IPS-15b (cell line): Measurements from ENCODE around the gene ITPR2.

Source experiments
- H3K27me3 ChIP-seq: one replicate; pipeline ENCODE4 v1.6.1; 2013; ENCODE audit warnings: low read length; ENCODE audit not compliant: control insufficient read depth, insufficient read depth
- H3K36me3 ChIP-seq: one replicate; pipeline ENCODE4 v1.6.1; 2013; ENCODE audit warnings: low read length; ENCODE audit not compliant: control insufficient read depth, insufficient read depth
- H3K4me1 ChIP-seq: one replicate; pipeline ENCODE4 v1.6.1; 2013; ENCODE audit warnings: mild to moderate bottlenecking, low read length; ENCODE audit not compliant: control insufficient read depth, insufficient read depth
- H3K4me3 ChIP-seq: one replicate; pipeline ENCODE4 v1.5.1; 2013; ENCODE audit warnings: low read depth, low read length
- H3K9ac ChIP-seq: one replicate; pipeline ENCODE4 v1.6.1; 2013; ENCODE audit warnings: low read depth, mild to moderate bottlenecking, low read length
- H3K9me3 ChIP-seq: one replicate; pipeline ENCODE4 v1.6.1; 2013; ENCODE audit warnings: mild to moderate bottlenecking, low read length; ENCODE audit not compliant: control insufficient read depth, insufficient read depth

ITPR2 gene

DNA sequence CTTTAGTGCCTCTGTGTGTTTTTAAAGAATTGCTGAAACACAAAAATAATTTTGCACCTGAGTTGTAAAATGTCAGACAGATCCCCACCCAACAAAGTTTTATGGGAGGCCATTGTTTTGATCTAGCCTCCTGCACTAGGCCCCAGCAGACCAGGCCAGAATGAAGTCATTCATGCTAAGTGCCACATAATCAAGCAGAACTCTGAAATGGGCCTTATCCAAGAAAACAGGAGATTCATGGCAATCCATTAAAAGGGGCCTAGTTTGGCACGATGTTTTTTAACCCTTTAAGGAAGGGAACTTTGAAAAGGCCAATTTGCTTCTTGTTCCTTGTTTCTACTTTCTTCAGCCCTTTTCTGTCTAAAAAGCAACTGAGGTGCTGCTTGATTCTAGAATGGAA, 260.9 kb downstream of the ITPR2 start:
- Histone ChIP-seq H3K4me3 (no peak overlapping the region), H3K27me3 (no peaks in the 10 kb centered on the region), H3K9ac (no peak overlapping the region), H3K4me1 (peaks cover 7% of the 10 kb centered on the region), H3K36me3 (no peaks in the 10 kb centered on the region), H3K9me3 (no peaks in the 10 kb centered on the region)

GRCh38 chr12:26571560-26571959, 261.4 kb downstream of the ITPR2 start:
- H3K4me1 ChIP-seq, result peaks cover 7% of the 10 kb centered on the region
- no peaks in the 10 kb centered on the region for H3K27me3 ChIP-seq
- no peaks in the 10 kb centered on the region for H3K9me3 ChIP-seq
- no peak overlapping the region for H3K4me3 ChIP-seq
- no peaks in the 10 kb centered on the region for H3K36me3 ChIP-seq
- no peak overlapping the region for H3K9ac ChIP-seq

GRCh38 chr12:26567126-26567525, 265.9 kb downstream of the ITPR2 start:
- Histone ChIP-seq H3K9me3 (no peaks in the 10 kb centered on the region), H3K4me3 (no peak overlapping the region), H3K9ac (no peak overlapping the region), H3K4me1 (no peaks in the 10 kb centered on the region), H3K36me3 (no peaks in the 10 kb centered on the region), H3K27me3 (no peaks in the 10 kb centered on the region)

GRCh38 chr12:26566675-26567074, 266.3 kb downstream of the ITPR2 start:
- H3K4me1 ChIP-seq, result no peaks in the 10 kb centered on the region
- no peaks in the 10 kb centered on the region for H3K27me3 ChIP-seq
- no peaks in the 10 kb centered on the region for H3K9me3 ChIP-seq
- H3K4me3 ChIP-seq, result no peak overlapping the region
- no peaks in the 10 kb centered on the region for H3K36me3 ChIP-seq
- H3K9ac ChIP-seq, result no peak overlapping the region

GRCh38 chr12:26566186-26566585, 266.8 kb downstream of the ITPR2 start:
- Histone ChIP-seq H3K9ac (no peak overlapping the region), H3K4me3 (no peak overlapping the region), H3K27me3 (no peaks in the 10 kb centered on the region), H3K9me3 (no peaks in the 10 kb centered on the region), H3K4me1 (no peaks in the 10 kb centered on the region), H3K36me3 (no peaks in the 10 kb centered on the region)

DNA sequence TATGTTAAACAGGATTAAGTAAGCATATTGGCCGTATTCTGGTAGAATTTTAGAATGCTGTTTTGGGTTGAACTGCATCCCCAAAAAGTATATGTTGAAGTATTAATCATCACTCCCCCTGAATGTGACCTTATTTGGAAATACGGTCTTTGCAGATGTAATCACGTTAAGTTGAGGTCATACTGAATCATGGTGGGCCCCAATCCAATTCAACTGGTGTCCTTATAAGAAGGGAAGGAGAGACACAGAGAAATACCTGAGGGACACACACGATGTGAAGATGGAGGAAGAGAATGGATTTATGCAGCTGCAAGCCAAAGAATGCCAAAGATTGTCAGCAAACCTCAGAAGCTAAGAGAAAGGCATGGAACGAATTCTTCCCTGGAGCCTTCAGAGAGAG, 268.6 kb downstream of the ITPR2 start:
- Histone ChIP-seq H3K9ac (no peak overlapping the region), H3K36me3 (no peaks in the 10 kb centered on the region), H3K27me3 (no peaks in the 10 kb centered on the region), H3K4me3 (no peak overlapping the region), H3K9me3 (no peaks in the 10 kb centered on the region), H3K4me1 (no peaks in the 10 kb centered on the region)

DNA sequence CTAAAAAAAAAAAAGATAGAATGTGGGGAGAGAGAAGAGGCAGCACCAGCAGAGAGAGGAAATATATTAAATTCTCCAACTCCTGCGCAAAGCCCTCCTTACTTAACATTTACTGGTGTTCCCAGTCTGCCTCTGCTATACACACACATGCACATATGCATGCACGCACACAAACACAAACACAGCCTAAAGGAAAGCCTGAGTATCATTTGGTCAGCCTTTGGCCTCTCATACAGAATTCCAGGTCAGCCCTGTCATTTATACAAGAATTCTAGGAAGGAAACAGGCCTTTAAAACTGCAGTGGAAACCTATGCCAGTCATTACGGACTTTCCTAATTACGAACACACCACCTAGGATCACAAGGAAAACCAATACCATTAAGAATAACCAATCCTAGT, 269.4 kb downstream of the ITPR2 start:
- Histone ChIP-seq H3K27me3 (no peaks in the 10 kb centered on the region), H3K4me1 (no peaks in the 10 kb centered on the region), H3K9ac (no peak overlapping the region), H3K9me3 (no peaks in the 10 kb centered on the region), H3K4me3 (no peak overlapping the region), H3K36me3 (no peaks in the 10 kb centered on the region)

- Histone ChIP-seq H3K4me1 (no peaks in the 10 kb centered on the region), H3K9ac (no peak overlapping the region), H3K4me3 (no peak overlapping the region), H3K27me3 (no peaks in the 10 kb centered on the region), H3K36me3 (no peaks in the 10 kb centered on the region), H3K9me3 (no peaks in the 10 kb centered on the region)
These were observed 275.7 kb downstream of the ITPR2 start for GRCh38 chr12:26557326-26557725.

GRCh38 chr12:26556916-26557315, 276.1 kb downstream of the ITPR2 start:
- Histone ChIP-seq H3K4me1 (no peaks in the 10 kb centered on the region), H3K9me3 (no peaks in the 10 kb centered on the region), H3K36me3 (no peaks in the 10 kb centered on the region), H3K27me3 (no peaks in the 10 kb centered on the region), H3K9ac (no peak overlapping the region), H3K4me3 (no peak overlapping the region)

GRCh38 chr12:26555139-26555538, 277.9 kb downstream of the ITPR2 start:
- H3K4me3 ChIP-seq, result no peak overlapping the region
- no peak overlapping the region for H3K9ac ChIP-seq
- H3K4me1 ChIP-seq, result no peaks in the 10 kb centered on the region
- H3K9me3 ChIP-seq, result no peaks in the 10 kb centered on the region
- H3K27me3 ChIP-seq, result no peaks in the 10 kb centered on the region
- no peaks in the 10 kb centered on the region for H3K36me3 ChIP-seq

DNA sequence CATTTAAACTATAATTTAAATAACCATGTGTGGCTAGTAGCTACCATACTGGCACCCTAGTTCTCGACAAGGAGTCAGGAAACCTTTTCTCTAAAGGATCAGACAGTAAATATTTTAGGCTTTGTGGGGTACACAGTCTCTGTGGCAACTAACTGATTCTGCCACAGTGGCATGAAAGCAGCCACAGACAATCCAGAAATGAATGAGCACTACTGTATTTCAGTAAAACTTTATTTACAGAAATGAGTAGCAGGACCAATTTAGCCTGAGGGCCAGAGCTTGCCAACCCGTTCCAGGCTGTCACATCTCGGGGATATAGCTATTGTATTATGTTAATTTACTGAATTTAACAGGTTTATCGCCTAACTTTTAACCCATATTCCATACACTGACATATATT, 278.7 kb downstream of the ITPR2 start:
- H3K4me3 ChIP-seq, result no peak overlapping the region
- no peaks in the 10 kb centered on the region for H3K36me3 ChIP-seq
- no peaks in the 10 kb centered on the region for H3K4me1 ChIP-seq
- H3K9ac ChIP-seq, result no peak overlapping the region
- H3K27me3 ChIP-seq, result no peaks in the 10 kb centered on the region
- no peaks in the 10 kb centered on the region for H3K9me3 ChIP-seq

- no peak overlapping the region for H3K4me3 ChIP-seq
- no peaks in the 10 kb centered on the region for H3K36me3 ChIP-seq
- H3K27me3 ChIP-seq, result no peaks in the 10 kb centered on the region
- H3K4me1 ChIP-seq, result no peaks in the 10 kb centered on the region
- no peak overlapping the region for H3K9ac ChIP-seq
- H3K9me3 ChIP-seq, result no peaks in the 10 kb centered on the region
These were observed 281.6 kb downstream of the ITPR2 start for GRCh38 chr12:26551385-26551784.

- Histone ChIP-seq H3K36me3 (peaks cover 2% of the 10 kb centered on the region), H3K9me3 (no peaks in the 10 kb centered on the region), H3K4me3 (no peak overlapping the region), H3K27me3 (no peaks in the 10 kb centered on the region), H3K9ac (no peak overlapping the region), H3K4me1 (no peaks in the 10 kb centered on the region)
These were observed 284.8 kb downstream of the ITPR2 start for GRCh38 chr12:26548227-26548626.
